WTC11 (cell line): ENCODE measurements around the gene NSD1. TPM values are rescaled to one million over a fixed set of nuclear protein-coding genes. Genes with fewer than 3 reads are reported as not detected.

Experiments used
- ATAC-seq: fragments of 200-7000 bp; cut with Tn5 transposase; 2 replicates; pipeline ENCODE4 v1.10.0; 2021; ENCODE audit warnings: mild to moderate bottlenecking, moderate library complexity
- CTCF ChIA-PET: fragments of 300-600 bp; sonication (Branson Sonifier 250); formaldehyde crosslinking; loops from one replicate; lab custom pipeline; 2021; ENCODE audit warnings: antibody characterized with exemption; lab: Charles Lee
- POLR2A ChIA-PET: fragments of 350-600 bp; sonication (Branson Sonifier 250); formaldehyde crosslinking; loops from one replicate; lab custom pipeline; 2021; ENCODE audit warnings: antibody characterized with exemption; lab: Charles Lee
- DNase-seq: peaks from one replicate; pipeline ENCODE4 v3.0.0; 2021; ENCODE audit warnings: low spot score
- H3K27ac Mint-ChIP-seq: 2 replicates; pipeline ENCODE4 v1.8.0; 2021; ENCODE audit warnings: mixed read lengths
- H3K27me3 Mint-ChIP-seq: 2 replicates; pipeline ENCODE4 v1.8.0; 2021; ENCODE audit warnings: low read depth, mild to moderate bottlenecking, moderate library complexity, mixed read lengths
- H3K36me3 Mint-ChIP-seq: 2 replicates; pipeline ENCODE4 v1.8.0; 2021; ENCODE audit warnings: mixed read lengths
- H3K4me1 Mint-ChIP-seq: 2 replicates; pipeline ENCODE4 v1.8.0; 2022; ENCODE audit warnings: mixed read lengths
- H3K4me3 Mint-ChIP-seq: 2 replicates; pipeline ENCODE4 v1.8.0; 2021; ENCODE audit warnings: mild to moderate bottlenecking, moderate library complexity, mixed read lengths
- H3K9me3 Mint-ChIP-seq: 2 replicates; pipeline ENCODE4 v1.8.0; 2021; ENCODE audit warnings: mixed read lengths
- AR ChIP-seq: fragments of 250-450 bp; sonication (Bioruptor Pico); IDR thresholded peaks from 2 replicates; pipeline ENCODE4 v1.9.0; 2021; ENCODE audit warnings: mild to moderate bottlenecking
- ATF1 ChIP-seq: sonication (generic); formaldehyde crosslinking; IDR thresholded peaks from 2 replicates; pipeline ENCODE4 v1.8.1; 2023; ENCODE audit warnings: mild to moderate bottlenecking, moderate library complexity, missing genetic modification reagents
- ATF2 ChIP-seq: sonication (generic); formaldehyde crosslinking; IDR thresholded peaks from 2 replicates; pipeline ENCODE4 v1.8.1; 2022; ENCODE audit warnings: low read depth, missing genetic modification reagents, borderline replicate concordance
- ATF3 ChIP-seq: sonication (generic); formaldehyde crosslinking; conservative IDR thresholded peaks from 2 replicates; pipeline ENCODE4 v1.8.1; 2022; ENCODE audit warnings: mild to moderate bottlenecking, missing genetic modification reagents
- CDX4 ChIP-seq: fragments of 250-450 bp; sonication (Bioruptor Pico); IDR thresholded peaks from 2 replicates; pipeline ENCODE4 v1.9.0; 2021; ENCODE audit warnings: moderate library complexity, mild to moderate bottlenecking, inconsistent platforms, borderline replicate concordance
- CREM ChIP-seq: sonication (generic); formaldehyde crosslinking; IDR thresholded peaks from 2 replicates; pipeline ENCODE4 v1.8.1; 2022; ENCODE audit warnings: mild to moderate bottlenecking, missing genetic modification reagents, moderate library complexity
- FOXJ3 ChIP-seq: sonication (generic); formaldehyde crosslinking; IDR thresholded peaks from 2 replicates; pipeline ENCODE4 v1.9.0; 2021; ENCODE audit warnings: missing genetic modification reagents, mild to moderate bottlenecking, borderline replicate concordance
- FOXP4 ChIP-seq: sonication (generic); formaldehyde crosslinking; IDR thresholded peaks from 2 replicates; pipeline ENCODE4 v1.8.0; 2022; ENCODE audit warnings: mild to moderate bottlenecking, missing genetic modification reagents
- IRF1 ChIP-seq: sonication (generic); formaldehyde crosslinking; IDR thresholded peaks from 2 replicates; pipeline ENCODE4 v1.8.0; 2023; ENCODE audit warnings: missing genetic modification reagents
- KAT7 ChIP-seq: sonication (generic); formaldehyde crosslinking; IDR thresholded peaks from 2 replicates; pipeline ENCODE4 v1.8.1; 2023; ENCODE audit warnings: missing genetic modification reagents, mild to moderate bottlenecking, borderline replicate concordance
- NFE2L1 ChIP-seq: sonication (generic); formaldehyde crosslinking; IDR thresholded peaks from 2 replicates; pipeline ENCODE4 v1.8.1; 2023; ENCODE audit warnings: missing genetic modification reagents
- NFYB ChIP-seq: sonication (generic); formaldehyde crosslinking; conservative IDR thresholded peaks from 2 replicates; pipeline ENCODE4 v1.8.0; 2022; ENCODE audit warnings: low read depth, missing genetic modification reagents
- OVOL2 ChIP-seq: fragments of 250-450 bp; sonication (Bioruptor Pico); IDR thresholded peaks from 2 replicates; pipeline ENCODE4 v1.9.0; 2021; ENCODE audit warnings: mild to moderate bottlenecking, borderline replicate concordance
- RELA ChIP-seq: sonication (generic); formaldehyde crosslinking; IDR thresholded peaks from 2 replicates; pipeline ENCODE4 v1.8.1; 2022; ENCODE audit warnings: missing genetic modification reagents, mild to moderate bottlenecking, borderline replicate concordance
- SMAD4 ChIP-seq: sonication (generic); formaldehyde crosslinking; IDR thresholded peaks from 2 replicates; pipeline ENCODE4 v1.8.0; 2022; ENCODE audit warnings: mild to moderate bottlenecking, missing genetic modification reagents
- SP1 ChIP-seq: sonication (generic); formaldehyde crosslinking; conservative IDR thresholded peaks from 2 replicates; pipeline ENCODE4 v1.8.1; 2022; ENCODE audit warnings: missing genetic modification reagents
- TCF7 ChIP-seq: sonication (generic); formaldehyde crosslinking; IDR thresholded peaks from 2 replicates; pipeline ENCODE4 v1.8.0; 2022; ENCODE audit warnings: mild to moderate bottlenecking, low read depth, missing genetic modification reagents, moderate library complexity
- TEAD4 ChIP-seq: sonication (generic); formaldehyde crosslinking; IDR thresholded peaks from 2 replicates; pipeline ENCODE4 v1.8.0; 2022; ENCODE audit warnings: mild to moderate bottlenecking, missing genetic modification reagents
- USF1 ChIP-seq: sonication (generic); formaldehyde crosslinking; IDR thresholded peaks from 2 replicates; pipeline ENCODE4 v1.8.0; 2022; ENCODE audit warnings: mild to moderate bottlenecking, missing genetic modification reagents
- USF2 ChIP-seq: sonication (generic); formaldehyde crosslinking; IDR thresholded peaks from 2 replicates; pipeline ENCODE4 v1.8.1; 2023; ENCODE audit warnings: mild to moderate bottlenecking, missing genetic modification reagents, moderate library complexity
- ZNF138 ChIP-seq: sonication (generic); formaldehyde crosslinking; conservative IDR thresholded peaks from 2 replicates; pipeline ENCODE4 v1.8.1; 2022; ENCODE audit warnings: mild to moderate bottlenecking, moderate library complexity, missing genetic modification reagents
- ZNF263 ChIP-seq: sonication (generic); formaldehyde crosslinking; IDR thresholded peaks from 2 replicates; pipeline ENCODE4 v1.8.1; 2022; ENCODE audit warnings: low read depth, mild to moderate bottlenecking, moderate library complexity, missing genetic modification reagents
- ZNF512 ChIP-seq: sonication (generic); formaldehyde crosslinking; IDR thresholded peaks from 2 replicates; pipeline ENCODE4 v1.8.1; 2022; ENCODE audit warnings: missing genetic modification reagents, borderline replicate concordance
- total RNA-seq: library from RNA; stranded (reverse); gene quantifications from 3 replicates; pipeline ENCODE4 v1.2.3, GENCODE V29; 2021

Gene NSD1
- total RNA-seq, 1 experiment from 2014 or later: 148 TPM

- Mint-ChIP-seq H3K4me3 (no peak overlapping the region), H3K9me3 (no peaks in the 10 kb centered on the region), H3K27me3 (no peaks in the 10 kb centered on the region), H3K36me3 (peaks cover 19% of the 10 kb centered on the region), H3K4me1 (peaks cover 7% of the 10 kb centered on the region), H3K27ac (peak overlapping the region; percentile 66)
- no peak for TF ChIP-seq NFE2L1 (CRISPR knock-in tag)
- TF ChIP-seq ZNF512 (CRISPR knock-in tag): no peak
- TF ChIP-seq ATF1 (CRISPR knock-in tag): no peak
- TF ChIP-seq CREM (CRISPR knock-in tag): no peak
- no peak for TF ChIP-seq FOXJ3 (CRISPR knock-in tag)
- no peak for TF ChIP-seq CDX4 (CRISPR knock-in tag)
- no peak for TF ChIP-seq ATF2 (CRISPR knock-in tag)
- TF ChIP-seq SP1: no peak
- TF ChIP-seq NFYB: no peak
- no peak for TF ChIP-seq KAT7 (CRISPR knock-in tag)
- TF ChIP-seq USF2 (CRISPR knock-in tag): no peak
- TF ChIP-seq ATF3 (CRISPR knock-in tag): no peak
- TF ChIP-seq SMAD4: no peak
- TF ChIP-seq USF1 (CRISPR knock-in tag): no peak
- TF ChIP-seq TCF7: no peak
- no peak for TF ChIP-seq ZNF263 (CRISPR knock-in tag)
- DNase-seq (no peak), ATAC-seq (no peak)
- CTCF ChIA-PET: no interaction called here
- POLR2A ChIA-PET: no interaction called here
Observed at GRCh38 chr5:177231479-177232250, 98.1 kb downstream of the NSD1 start.

GRCh38 chr5:177232358-177232757 lies 98.8 kb downstream of the NSD1 start:
- ATAC-seq: no peak
- no peak overlapping the region for H3K4me3 Mint-ChIP-seq
- no peak for DNase-seq
- TF ChIP-seq OVOL2 (no peak), TEAD4 (CRISPR knock-in tag) (no peak), ZNF138 (no peak), AR (CRISPR knock-in tag) (no peak), IRF1 (no peak), RELA (CRISPR knock-in tag) (no peak), FOXP4 (CRISPR knock-in tag) (no peak)
- H3K9me3 Mint-ChIP-seq: no peaks in the 10 kb centered on the region
- H3K36me3 Mint-ChIP-seq: peaks cover 25% of the 10 kb centered on the region
- H3K27me3 Mint-ChIP-seq: no peaks in the 10 kb centered on the region
- CTCF ChIA-PET: no interaction called here
- H3K4me1 Mint-ChIP-seq: peaks cover 7% of the 10 kb centered on the region
- POLR2A ChIA-PET: no interaction called here
- peak overlapping the region; percentile 66 for H3K27ac Mint-ChIP-seq
